Hematopoietic multipotent progenitor cell treated with erythropoietin and hydrocortisone succinate and interleukin-3 and kit ligand, for 4 days (in vitro differentiated cells): ENCODE measurements around the gene ZNHIT3.
A peak's percentile ranks its signal among the peaks of the same experiment; 100 is the strongest.
"Not testable (repeated sequence)": the region's sequence is repeated elsewhere in the genome, so short reads cannot be mapped to it uniquely, and the experiment has no call there.

Source experiments
- DNase-seq: peaks from one replicate; pipeline ENCODE4 v3.0.0-alpha.2; 2015

ZNHIT3 gene

GRCh38 chr17:36486204-36487194 lies at the start of gene ZNHIT3:
Gene ZNHIT3, plus strand, starts transcription at chr17:36486681. Its CDS starts 19 bp downstream, at chr17:36486700.
- peak; percentile 98 for DNase-seq

DNA sequence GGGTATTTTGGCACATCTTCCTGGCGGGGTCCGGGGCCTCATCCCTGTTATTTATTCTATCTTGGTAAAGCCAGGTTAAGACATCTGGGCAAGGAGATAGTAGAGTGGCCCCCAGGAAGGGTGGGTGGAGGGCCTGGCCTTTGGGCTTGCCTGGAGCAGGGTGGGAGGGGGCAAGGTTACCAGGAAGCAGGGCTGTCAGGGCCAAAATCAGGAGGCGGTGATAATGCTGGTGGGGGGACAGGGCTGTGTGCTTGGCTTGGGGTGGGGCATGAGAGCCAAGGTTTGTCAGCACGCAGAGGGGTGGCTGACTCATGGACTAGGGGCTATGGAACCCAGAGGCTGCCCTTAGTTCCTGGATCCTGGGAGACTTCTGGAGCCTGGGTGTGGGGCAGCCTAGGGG lies 44.7 kb upstream of the ZNHIT3 start:
- not testable (repeated sequence) for DNase-seq

GRCh38 chr17:36443777-36444176 lies 42.7 kb upstream of the ZNHIT3 start:
- DNase-seq, result no peak

DNA sequence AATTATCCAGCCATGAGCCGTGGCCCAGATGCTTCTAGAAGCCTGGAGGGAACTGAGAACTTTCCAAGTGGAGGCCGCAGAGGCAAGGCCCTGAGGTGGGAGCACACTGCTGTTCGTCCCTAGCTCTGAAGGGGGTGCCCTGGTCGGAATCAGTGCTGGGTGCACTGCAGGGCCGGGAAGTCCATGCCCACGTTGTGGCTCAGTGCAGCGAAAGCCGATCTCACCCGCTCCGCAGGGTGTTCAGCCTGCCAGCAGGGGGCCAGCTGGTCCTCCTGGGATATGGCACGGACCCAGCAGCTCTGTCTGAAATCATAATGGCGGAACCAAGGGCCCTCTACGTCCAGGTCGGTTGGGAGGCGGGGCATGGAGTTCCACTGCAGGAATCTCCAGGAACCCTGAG lies 36.5 kb upstream of the ZNHIT3 start:
- DNase-seq, result not testable (repeated sequence)

GRCh38 chr17:36452888-36453287 lies 33.6 kb upstream of the ZNHIT3 start:
- not testable (repeated sequence) for DNase-seq

DNA sequence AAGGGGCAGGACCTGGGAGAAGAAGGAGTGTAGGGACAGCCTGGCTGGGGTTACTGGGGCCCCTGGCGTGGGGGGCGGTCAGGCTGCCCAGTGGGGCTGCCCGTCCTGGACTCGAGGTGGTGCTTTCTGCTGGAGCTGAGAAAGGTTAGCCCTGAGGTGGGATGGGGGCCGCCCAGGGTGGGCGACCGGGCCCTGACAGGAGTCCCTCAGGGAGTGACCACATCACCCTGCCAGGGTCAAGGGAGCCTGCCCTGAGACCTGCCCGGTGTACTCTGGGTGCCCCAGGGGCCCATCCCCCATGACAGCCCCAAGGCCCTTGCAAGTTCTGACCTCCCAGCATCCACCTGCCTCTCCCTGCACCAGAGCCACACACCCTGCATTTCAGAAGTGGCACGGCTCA lies 28.8 kb upstream of the ZNHIT3 start:
- not testable (repeated sequence) for DNase-seq

GRCh38 chr17:36459045-36459444 lies 27.4 kb upstream of the ZNHIT3 start:
- no peak for DNase-seq

GRCh38 chr17:36459601-36460000 lies 26.9 kb upstream of the ZNHIT3 start:
- no peak for DNase-seq

GRCh38 chr17:36460265-36460937 lies 26.1 kb upstream of the ZNHIT3 start:
- no peak for DNase-seq

DNA sequence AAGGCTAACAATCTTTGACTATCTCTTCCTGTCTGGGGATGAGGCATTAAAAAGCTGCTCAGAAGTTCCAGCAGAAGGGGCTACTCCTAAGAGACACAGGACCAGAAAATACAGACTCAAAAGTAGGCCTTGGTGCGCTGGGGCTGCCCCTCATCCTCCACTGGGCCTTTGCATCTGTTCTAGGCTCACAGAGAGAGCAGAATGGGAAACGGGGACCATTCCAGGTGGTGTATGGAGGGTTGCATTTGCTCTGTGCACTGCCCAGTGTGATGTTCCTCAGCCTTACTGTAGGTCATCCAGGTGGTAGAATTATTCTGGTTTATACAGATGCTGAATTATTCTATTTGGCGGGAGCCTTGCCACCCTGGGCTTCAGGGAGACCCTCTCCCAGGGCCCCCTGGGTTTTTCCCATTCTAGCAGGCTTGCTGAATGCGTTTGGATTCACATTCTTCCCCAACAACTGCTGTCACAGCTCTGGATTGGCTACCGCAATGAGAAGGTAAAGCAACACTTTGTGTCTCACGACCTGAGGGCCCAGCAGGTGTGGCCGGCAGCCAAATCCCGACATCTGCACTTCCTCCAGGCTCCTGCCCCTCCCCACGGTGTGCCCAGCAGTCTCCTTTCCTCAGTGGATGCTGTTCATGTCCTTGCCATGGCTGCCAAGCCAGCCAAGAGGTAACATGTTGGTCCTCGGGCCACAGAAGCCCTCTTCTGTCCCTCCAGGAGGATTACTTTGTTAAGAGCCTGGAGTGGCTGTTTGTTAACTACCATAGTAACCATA lies 25.0 kb upstream of the ZNHIT3 start:
- no peak for DNase-seq

GRCh38 chr17:36463916-36464764 lies 22.3 kb upstream of the ZNHIT3 start:
- DNase-seq, result peak; percentile 93

DNA sequence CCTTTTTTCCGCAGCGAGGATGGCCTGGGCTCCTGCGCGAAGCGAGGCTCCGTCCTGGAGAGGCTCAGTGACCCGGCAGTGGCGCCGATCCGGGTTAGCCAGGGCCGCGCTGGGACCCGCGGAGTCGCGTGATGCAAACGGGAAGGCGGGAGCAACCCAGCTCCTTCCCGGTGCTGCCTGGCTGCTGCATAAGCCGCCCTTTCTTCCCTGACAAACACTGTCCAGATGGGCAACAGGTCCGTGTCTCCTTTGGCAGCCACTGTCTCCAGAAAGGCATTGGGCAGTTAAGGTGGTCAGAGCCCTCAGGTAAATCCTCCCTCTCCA lies 21.8 kb upstream of the ZNHIT3 start:
- no peak for DNase-seq

DNA sequence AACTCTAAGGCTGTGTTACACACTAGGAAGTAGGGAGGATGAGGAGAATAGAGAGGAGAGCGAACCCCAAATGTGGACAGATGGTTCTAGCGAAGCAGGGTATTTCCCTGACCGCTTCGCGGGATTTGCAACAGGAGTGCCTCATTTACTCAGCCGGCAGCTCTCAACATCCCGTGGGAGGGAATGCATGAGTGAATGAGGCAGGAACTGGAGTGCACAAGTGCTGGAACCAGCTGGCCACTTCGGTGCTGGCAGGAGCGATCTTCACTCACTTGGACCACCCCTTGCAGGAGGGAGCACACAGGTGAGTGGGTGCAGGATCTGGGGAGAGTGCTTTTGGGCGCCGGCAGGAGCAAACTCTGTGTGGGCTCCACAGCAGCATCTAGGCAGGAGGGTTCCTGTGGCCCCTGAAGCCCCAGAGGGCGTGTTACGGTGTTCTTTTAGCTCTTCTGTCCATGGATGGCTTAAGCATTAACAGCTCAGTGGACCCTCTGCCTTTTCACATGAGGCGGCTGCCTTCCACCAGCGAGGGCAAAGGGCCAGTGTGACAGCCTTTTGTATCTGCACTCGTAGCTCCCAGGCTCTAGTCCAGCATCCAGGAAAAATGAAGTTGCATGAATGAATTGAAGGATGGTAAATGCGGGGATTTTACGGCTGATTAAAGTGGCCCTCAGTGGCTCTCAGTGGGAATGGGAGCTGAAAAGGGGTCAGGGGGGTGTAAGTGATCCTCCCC lies 17.4 kb upstream of the ZNHIT3 start:
- no peak for DNase-seq

DNA sequence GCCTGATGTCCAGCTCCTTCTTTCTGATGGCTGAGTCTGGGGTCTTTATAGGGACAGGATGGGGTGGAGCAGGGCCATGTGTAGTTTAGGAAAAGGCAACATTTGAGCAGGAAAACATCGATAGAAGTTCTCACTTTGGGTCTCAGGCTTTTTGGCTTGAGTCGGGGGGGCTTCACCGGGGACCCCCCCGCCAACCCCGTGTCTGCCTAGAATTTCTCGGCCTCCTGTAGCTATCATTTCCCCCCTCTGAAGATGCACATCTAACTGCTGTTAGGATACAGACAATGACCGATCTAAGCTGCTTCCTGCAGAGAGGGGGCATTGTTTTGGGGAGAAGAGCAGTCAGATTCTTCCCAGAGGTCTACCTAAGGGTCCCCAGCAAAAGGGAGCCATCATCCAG lies 16.7 kb upstream of the ZNHIT3 start:
- DNase-seq, result no peak

DNA sequence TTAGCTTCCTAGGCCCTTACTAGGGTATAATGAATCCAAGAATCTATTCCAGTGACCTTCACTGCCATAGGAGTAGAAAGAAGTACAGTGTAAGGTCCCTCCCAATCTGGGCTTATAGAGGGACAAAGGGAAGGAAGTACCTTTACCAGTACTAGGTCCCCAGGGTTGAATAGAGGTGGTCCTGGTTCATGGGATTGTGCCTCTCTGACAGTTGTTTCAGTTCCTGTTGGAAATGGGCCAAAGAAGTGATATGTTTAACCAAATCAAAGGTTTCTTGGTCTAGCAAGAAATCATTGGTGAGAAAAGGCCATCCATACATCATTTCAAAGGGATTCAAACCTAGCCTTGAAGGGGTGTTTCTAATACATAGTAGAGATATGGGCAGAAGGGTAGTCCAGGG lies 16.0 kb upstream of the ZNHIT3 start:
- no peak for DNase-seq

DNA sequence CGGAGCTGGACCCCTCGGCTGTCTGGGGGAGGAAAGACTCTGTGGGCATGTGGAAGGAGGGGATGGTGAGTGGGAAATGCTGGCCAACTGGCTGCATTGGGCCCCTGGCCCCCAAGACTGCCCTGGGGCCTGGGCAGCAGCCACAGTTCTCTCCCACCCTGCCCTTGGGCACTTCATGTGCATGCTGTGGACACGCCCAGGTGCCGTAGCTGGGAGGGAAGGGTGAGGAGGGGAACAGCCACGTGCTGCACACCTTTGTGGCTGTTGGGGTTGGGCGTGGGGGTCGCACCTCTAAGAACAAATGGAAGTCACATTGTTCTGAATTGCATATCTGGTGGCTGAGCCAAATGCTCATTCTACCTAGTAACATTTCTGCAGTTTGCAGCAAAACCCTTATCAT lies 11.9 kb upstream of the ZNHIT3 start:
- DNase-seq, result no peak

GRCh38 chr17:36475346-36475970 lies 11.0 kb upstream of the ZNHIT3 start:
- DNase-seq, result no peak

- no peak for DNase-seq
These were observed 4.7 kb upstream of the ZNHIT3 start for GRCh38 chr17:36481829-36482228.

DNA sequence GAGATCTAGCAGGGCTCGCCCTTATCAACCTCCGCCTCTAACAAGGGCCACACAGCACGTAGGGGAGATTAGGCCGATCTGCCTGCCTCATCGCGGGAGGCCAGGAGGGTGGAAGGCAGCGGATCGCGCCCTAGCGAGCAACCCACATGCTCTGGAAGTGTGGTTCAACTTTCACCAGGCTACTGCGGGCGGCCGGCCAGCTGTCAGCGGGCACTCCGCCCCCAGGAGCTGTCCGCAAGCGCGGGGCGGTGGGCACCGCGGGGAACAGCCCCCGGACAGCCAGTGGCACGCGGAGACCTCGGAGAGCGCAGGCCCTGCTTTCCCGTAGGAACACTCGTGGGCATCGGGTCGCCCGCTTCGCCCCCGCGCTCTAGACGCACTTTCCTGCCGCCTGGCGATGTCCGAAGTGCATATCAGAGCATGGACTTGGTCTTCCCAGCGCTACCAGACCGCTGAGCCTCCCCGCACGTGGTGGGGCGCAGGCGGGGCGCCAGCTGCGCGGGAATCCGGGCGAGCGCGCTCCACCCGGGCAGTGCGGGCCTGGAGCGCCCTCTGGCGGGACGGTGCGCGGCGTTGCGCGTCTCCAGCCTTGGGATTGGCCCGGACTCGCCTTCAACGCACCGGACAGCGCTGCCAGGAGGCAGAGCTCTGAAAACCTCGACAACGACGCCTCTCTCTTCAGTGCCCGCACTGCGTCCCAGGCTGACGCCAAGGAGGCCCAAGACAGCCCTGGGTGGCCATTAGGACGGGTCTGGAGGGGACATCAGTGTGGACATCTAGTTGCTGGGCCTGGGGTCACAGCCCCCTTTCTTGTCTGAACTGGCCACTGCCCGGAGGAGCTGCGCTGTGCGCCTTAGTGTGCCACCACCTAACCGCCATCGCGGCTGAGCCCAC lies 3.6 kb upstream of the ZNHIT3 start:
- DNase-seq, result peak; percentile 91

- not testable (repeated sequence) for DNase-seq
These were observed 2.5 kb upstream of the ZNHIT3 start for GRCh38 chr17:36484021-36484420.
